ENCODE data around the gene MYO9B.

MYO9B gene

GRCh38 chr19:17200408-17201079 lies 125.0 kb downstream of the MYO9B start:
- no peak overlapping the region for H3K4me3 ChIP-seq (ENCODE audit: low read depth, low read length)
- no peak for TF ChIP-seq CTCF (IDR thresholded peaks at IDR 0.05; ENCODE audit: borderline replicate concordance, insufficient read depth, low read depth, low read length)

- no peak for TF ChIP-seq CTCF (IDR thresholded peaks at IDR 0.05; ENCODE audit: borderline replicate concordance, insufficient read depth, low read depth, low read length)
- no peak overlapping the region for H3K4me3 ChIP-seq (ENCODE audit: low read depth, low read length)
Measured at GRCh38 chr19:17202249-17202648, 126.7 kb downstream of the MYO9B start.

- no peak for TF ChIP-seq CTCF (IDR thresholded peaks at IDR 0.05; ENCODE audit: borderline replicate concordance, insufficient read depth, low read depth, low read length)
Measured at GRCh38 chr19:17202713-17203112, 127.1 kb downstream of the MYO9B start.

DNA sequence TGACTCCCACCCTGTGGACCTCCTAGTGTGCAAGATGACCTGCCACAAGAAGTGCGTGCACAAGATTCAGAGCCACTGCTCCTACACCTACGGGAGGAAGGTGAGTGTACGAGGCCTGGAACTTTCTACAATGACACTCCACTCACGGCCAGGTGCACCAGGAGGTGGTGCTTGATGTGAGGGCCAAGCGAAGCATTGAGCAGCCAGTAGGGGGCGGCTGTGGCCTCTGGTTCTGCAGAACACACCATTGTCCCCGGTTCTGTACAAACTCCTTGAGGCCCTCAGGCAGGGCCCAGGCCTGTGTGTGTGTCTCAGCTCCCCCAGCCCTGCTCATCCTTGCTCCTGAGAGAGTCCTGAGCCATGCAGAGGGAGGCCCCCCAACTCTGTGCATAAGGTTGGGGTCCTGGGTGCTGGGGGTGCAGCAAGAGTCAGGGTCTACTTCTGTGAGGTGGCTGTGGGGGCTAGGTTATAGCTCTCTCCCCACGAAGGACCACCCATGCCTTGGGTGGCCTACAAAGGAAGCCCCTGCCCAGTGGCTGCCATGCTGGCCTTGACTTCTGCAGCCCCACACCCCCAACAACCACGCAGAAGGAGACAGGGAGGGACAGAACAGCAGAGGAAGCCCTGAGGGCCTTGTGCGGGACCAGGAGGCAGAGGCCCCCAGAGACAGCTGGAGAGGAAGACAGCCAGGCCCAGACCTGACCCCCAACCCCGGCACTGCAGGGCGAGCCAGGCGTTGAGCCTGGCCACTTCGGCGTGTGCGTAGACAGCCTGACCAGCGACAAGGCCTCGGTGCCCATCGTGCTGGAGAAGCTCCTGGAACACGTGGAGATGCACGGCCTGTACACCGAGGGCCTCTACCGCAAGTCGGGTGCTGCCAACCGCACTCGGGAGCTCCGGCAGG lies 129.9 kb downstream of the MYO9B start:
- peak; percentile 72 for TF ChIP-seq CTCF (IDR thresholded peaks at IDR 0.05; ENCODE audit: borderline replicate concordance, insufficient read depth, low read depth, low read length)
- no peak overlapping the region for H3K4me3 ChIP-seq (ENCODE audit: low read depth, low read length)

More at GRCh38 chr19:17202713-17203112, 127.1 kb downstream of the MYO9B start:
- H3K4me3 ChIP-seq (ENCODE audit: low read depth, low read length) = no peak overlapping the region

DNA sequence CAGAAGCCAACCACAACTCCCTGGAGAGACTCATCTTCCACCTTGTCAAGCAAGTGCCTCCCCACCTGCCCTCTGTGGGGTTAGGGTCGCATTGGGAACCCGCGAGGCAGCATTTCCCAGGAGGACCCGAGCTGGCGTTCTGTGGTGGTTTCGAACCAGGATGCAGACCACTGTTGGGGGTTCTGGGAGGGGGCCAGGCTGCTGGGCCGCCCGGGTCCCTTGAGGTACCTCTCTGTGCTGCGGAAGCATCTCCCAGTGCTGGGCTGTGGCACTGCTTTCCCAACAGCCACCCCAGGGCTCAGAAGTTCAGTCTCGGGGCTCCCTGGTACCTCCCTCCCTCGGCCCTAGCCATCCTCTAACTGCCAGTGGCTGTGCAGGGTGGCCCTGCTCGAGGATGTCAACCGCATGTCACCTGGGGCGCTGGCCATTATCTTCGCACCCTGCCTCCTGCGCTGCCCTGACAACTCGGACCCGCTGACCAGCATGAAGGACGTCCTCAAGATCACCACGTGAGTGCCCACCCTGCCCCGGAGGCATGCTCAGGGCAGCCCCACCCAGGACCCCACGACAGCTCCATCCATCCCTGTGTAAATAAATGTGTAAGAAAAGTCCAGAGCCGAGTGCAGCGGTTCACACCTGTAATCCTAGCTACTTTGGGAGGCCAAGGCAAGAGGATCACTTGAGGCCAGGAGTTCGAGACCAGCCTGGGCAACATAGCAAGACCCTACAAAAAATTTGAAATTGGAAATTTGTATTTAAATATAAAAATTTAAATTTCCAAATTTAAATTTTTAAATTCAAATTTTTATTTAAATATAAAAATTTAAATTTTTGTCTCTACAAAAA lies 131.4 kb downstream of the MYO9B start:
- no peak for TF ChIP-seq CTCF (IDR thresholded peaks at IDR 0.05; ENCODE audit: borderline replicate concordance, insufficient read depth, low read depth, low read length)

GRCh38 chr19:17209126-17210036 lies 133.8 kb downstream of the MYO9B start:
- TF ChIP-seq CTCF (IDR thresholded peaks at IDR 0.05; ENCODE audit: borderline replicate concordance, insufficient read depth, low read depth, low read length) = no peak

More for the DNA sequence above, 131.4 kb downstream of the MYO9B start:
- H3K4me3 ChIP-seq (ENCODE audit: low read depth, low read length) = no peak overlapping the region

More at GRCh38 chr19:17209126-17210036, 133.8 kb downstream of the MYO9B start:
- no peak overlapping the region for H3K4me3 ChIP-seq (ENCODE audit: low read depth, low read length)

Measured in GM12875 (cell line).